Fibroblast of mammary gland (primary cell): Measurements from ENCODE around the gene TREX2.

ENCODE experiments used
- DNase-seq: peaks from one replicate; pipeline ENCODE4 v3.0.0-alpha.2; 2010; ENCODE audit warnings: low read depth
- H3K4me3 ChIP-seq: 2 replicates; pipeline ENCODE4 v1.5.1; 2011; ENCODE audit warnings: low read depth, mild to moderate bottlenecking, low read length, moderate library complexity; ENCODE audit not compliant: control insufficient read depth
- CTCF ChIP-seq: conservative IDR thresholded peaks from 2 replicates; pipeline ENCODE4 v1.5.1; 2011; ENCODE audit warnings: low read depth, low read length, inconsistent platforms; ENCODE audit not compliant: control insufficient read depth, insufficient read depth

Gene TREX2

GRCh38 chrX:153491918-153492317 lies 46.1 kb upstream of the TREX2 start:
- no peak for TF ChIP-seq CTCF
- no peak for DNase-seq
- no peak overlapping the region for H3K4me3 ChIP-seq

DNA sequence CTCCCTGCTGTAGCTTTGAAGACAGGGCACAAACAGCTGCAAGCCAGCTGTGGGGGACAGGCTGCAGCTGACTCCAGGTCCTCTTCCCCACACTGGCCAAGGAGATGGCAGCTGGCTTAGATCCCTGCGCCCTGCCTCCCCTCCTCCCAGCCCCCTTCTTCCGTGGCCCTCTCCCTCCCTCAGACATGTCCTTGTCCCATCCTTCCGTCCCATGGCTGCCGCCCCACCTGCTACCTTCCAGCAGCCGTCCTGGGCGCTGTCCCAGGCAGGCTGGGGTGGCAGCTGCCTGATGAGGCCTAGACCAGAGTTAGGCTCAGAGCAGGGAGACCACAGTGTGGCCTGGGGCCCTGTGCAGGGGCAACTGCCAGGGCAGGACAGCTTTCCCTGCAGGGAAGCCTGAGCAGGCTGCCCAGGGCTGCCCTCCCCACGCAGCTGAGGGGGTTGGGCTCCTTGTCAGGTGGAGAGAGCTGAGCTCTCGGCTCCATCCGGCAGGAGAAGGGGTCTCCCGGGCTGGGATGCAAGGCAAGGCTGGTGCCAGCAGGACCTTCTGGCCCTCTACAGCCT lies 45.6 kb upstream of the TREX2 start:
- DNase-seq = no peak
- H3K4me3 ChIP-seq = no peak overlapping the region
- TF ChIP-seq CTCF = no peak

- no peak for TF ChIP-seq CTCF
- no peak overlapping the region for H3K4me3 ChIP-seq
- no peak for DNase-seq
Measured at GRCh38 chrX:153490217-153490930, 44.5 kb upstream of the TREX2 start.

- no peak for DNase-seq
- TF ChIP-seq CTCF = no peak
- H3K4me3 ChIP-seq = no peak overlapping the region
Measured at GRCh38 chrX:153488231-153488914, 42.5 kb upstream of the TREX2 start.

GRCh38 chrX:153487590-153488071 lies 41.8 kb upstream of the TREX2 start:
- DNase-seq = no peak
- no peak overlapping the region for H3K4me3 ChIP-seq

GRCh38 chrX:153486171-153486570 lies 40.3 kb upstream of the TREX2 start:
- no peak for DNase-seq
- H3K4me3 ChIP-seq = no peak overlapping the region
- TF ChIP-seq CTCF = no peak

More at GRCh38 chrX:153487590-153488071, 41.8 kb upstream of the TREX2 start:
- no peak for TF ChIP-seq CTCF
